Hippocampal formation (tissue), 2 donors: ENCODE results near the gene PTPRH.
"Not testable (repeated sequence)": the region's sequence is repeated elsewhere in the genome, so short reads cannot be mapped to it uniquely, and the experiment has no call there.

ENCODE experiments used
- DNase-seq, 2 donors: peaks; one replicate each; lab custom pipeline; 2025; lab: John Stamatoyannopoulos, UW

PTPRH gene

GRCh38 chr19:55186080-55186479 is 23.2 kb downstream of the PTPRH start:
- DNase-seq = no peak

GRCh38 chr19:55181740-55182139 is 27.6 kb downstream of the PTPRH start:
- DNase-seq = no peak

GRCh38 chr19:55179606-55180484 is 29.5 kb downstream of the PTPRH start, which contains the start of gene SYT5:
TSS of gene SYT5 (minus strand) at chr19:55180289. CDS start at chr19:55179041, 1,248 bp downstream.
- DNase-seq = no peak

- DNase-seq = peak; percentile 81 to 83
Measured at GRCh38 chr19:55178781-55179599, 30.3 kb downstream of the PTPRH start.

- no peak for DNase-seq
Measured at GRCh38 chr19:55176076-55176475, 33.2 kb downstream of the PTPRH start.

GRCh38 chr19:55175117-55175867 is 34.0 kb downstream of the PTPRH start:
- DNase-seq = no peak

- DNase-seq = no peak
Measured at GRCh38 chr19:55174425-55175116, 34.7 kb downstream of the PTPRH start.

GRCh38 chr19:55173714-55174409 is 35.4 kb downstream of the PTPRH start:
- no peak for DNase-seq

- no peak for DNase-seq
Measured at GRCh38 chr19:55173186-55173713, 36.1 kb downstream of the PTPRH start.

- no peak for DNase-seq
Measured at GRCh38 chr19:55172741-55173140, 36.6 kb downstream of the PTPRH start.

- DNase-seq = not testable (repeated sequence)
Measured at GRCh38 chr19:55172318-55172717, 37.0 kb downstream of the PTPRH start.

GRCh38 chr19:55171440-55171839 is 37.9 kb downstream of the PTPRH start:
- DNase-seq = no peak

GRCh38 chr19:55169136-55169535 is 40.2 kb downstream of the PTPRH start:
- no peak for DNase-seq

GRCh38 chr19:55166530-55167268 is 42.6 kb downstream of the PTPRH start, which contains the start of gene DNAAF3:
TSS of gene DNAAF3 (minus strand) at chr19:55166613. CDS start at chr19:55166413, 200 bp downstream.
- DNase-seq = peak; percentile 80 to 84

GRCh38 chr19:55165952-55166529 is 43.3 kb downstream of the PTPRH start:
- DNase-seq = no peak

GRCh38 chr19:55161571-55162322 is 47.6 kb downstream of the PTPRH start:
- no peak for DNase-seq

GRCh38 chr19:55160986-55161365 is 48.3 kb downstream of the PTPRH start:
- no peak for DNase-seq

- DNase-seq = peak; percentile 10
Measured at GRCh38 chr19:55160128-55160985, 48.9 kb downstream of the PTPRH start.
